Left ventricle myocardium inferior (tissue), 1 donor: ENCODE results near the gene LEUTX. TPM values are rescaled to one million over a fixed set of nuclear protein-coding genes. Genes with fewer than 3 reads are reported as not detected.

ENCODE experiments used
- DNase-seq: peaks from one replicate; pipeline ENCODE4 v3.0.0-alpha.2; 2020
- H3K27ac ChIP-seq: fragments of 200-600 bp; replicated peaks from 2 replicates; pipeline ENCODE4 v1.8.0; 2021
- H3K27me3 ChIP-seq: fragments of 200-600 bp; 2 replicates; pipeline ENCODE4 v1.8.0; 2021; ENCODE audit warnings: low read depth
- H3K36me3 ChIP-seq: fragments of 200-600 bp; 2 replicates; pipeline ENCODE4 v1.8.0; 2021
- H3K4me1 ChIP-seq: fragments of 200-600 bp; 2 replicates; pipeline ENCODE4 v1.8.0; 2021
- H3K4me3 ChIP-seq: fragments of 200-600 bp; 2 replicates; pipeline ENCODE4 v1.8.0; 2021; ENCODE audit warnings: mild to moderate bottlenecking, moderate library complexity
- H3K9me3 ChIP-seq: fragments of 200-600 bp; replicated peaks from 2 replicates; pipeline ENCODE4 v1.8.0; 2021
- CTCF ChIP-seq: fragments of 200-600 bp; IDR thresholded peaks from 2 replicates; pipeline ENCODE4 v1.8.0; 2021; ENCODE audit warnings: antibody characterized with exemption, mild to moderate bottlenecking, borderline replicate concordance
- intact Hi-C: fragments of 100-400 bp; cut with micrococcal nuclease; formaldehyde crosslinking; loops from one replicate; pipeline ENCODE4 v1.11.0; 2022
- total RNA-seq: library from RNA; stranded (reverse); fragmentation: NEBNext Ultra II Directional; extraction: Animal tissue kit (Norgen Biotek cat#: 25700); gene quantifications from one replicate; pipeline ENCODE4 v1.2.1, GENCODE V29; 2021
- donor health status: DM: no; HTN: yes; CAD: no; lungs with severe emphysema.

Gene LEUTX
- total RNA-seq, 1 donor from 2014 or later: not detected

GRCh38 chr19:39830406-39830805 is 51.8 kb downstream of the LEUTX start:
- Histone ChIP-seq H3K36me3 (peaks cover 73% of the 10 kb centered on the region), H3K4me3 (no peak overlapping the region), H3K9me3 (no peaks in the 10 kb centered on the region), H3K27me3 (no peaks in the 10 kb centered on the region), H3K27ac (no peak overlapping the region), H3K4me1 (peaks cover 31% of the 10 kb centered on the region)
- TF ChIP-seq CTCF: no peak
- no peak for DNase-seq
- intact Hi-C loops: no loop called here

GRCh38 chr19:39830847-39831246 is 52.2 kb downstream of the LEUTX start:
- Histone ChIP-seq H3K36me3 (peaks cover 73% of the 10 kb centered on the region), H3K27ac (no peak overlapping the region), H3K4me3 (no peak overlapping the region), H3K4me1 (peaks cover 31% of the 10 kb centered on the region), H3K27me3 (no peaks in the 10 kb centered on the region), H3K9me3 (no peaks in the 10 kb centered on the region)
- DNase-seq: no peak
- intact Hi-C loops: no loop called here
- no peak for TF ChIP-seq CTCF

- peaks cover 73% of the 10 kb centered on the region for H3K36me3 ChIP-seq
- no peak overlapping the region for H3K4me3 ChIP-seq
- DNase-seq: no peak
- intact Hi-C loops: no loop called here
- no peaks in the 10 kb centered on the region for H3K9me3 ChIP-seq
- no peaks in the 10 kb centered on the region for H3K27me3 ChIP-seq
- H3K4me1 ChIP-seq: peaks cover 31% of the 10 kb centered on the region
- H3K27ac ChIP-seq: no peak overlapping the region
- no peak for TF ChIP-seq CTCF
Measured at GRCh38 chr19:39831679-39832078, 53.0 kb downstream of the LEUTX start.

- peaks cover 31% of the 10 kb centered on the region for H3K4me1 ChIP-seq
- no peak for TF ChIP-seq CTCF
- DNase-seq: no peak
- peaks cover 73% of the 10 kb centered on the region for H3K36me3 ChIP-seq
- H3K27me3 ChIP-seq: no peaks in the 10 kb centered on the region
- H3K27ac ChIP-seq: peak overlapping the region; percentile 90
- intact Hi-C loops: no loop called here
- H3K9me3 ChIP-seq: no peaks in the 10 kb centered on the region
- peak overlapping the region; percentile 91 for H3K4me3 ChIP-seq
Measured at GRCh38 chr19:39832341-39833083, 53.9 kb downstream of the LEUTX start.

GRCh38 chr19:39833160-39833463 is 54.5 kb downstream of the LEUTX start:
- intact Hi-C loops: no loop called here
- H3K36me3 ChIP-seq: peaks cover 73% of the 10 kb centered on the region
- TF ChIP-seq CTCF: no peak
- peak overlapping the region; percentile 91 for H3K4me3 ChIP-seq
- H3K4me1 ChIP-seq: peaks cover 30% of the 10 kb centered on the region
- peak overlapping the region; percentile 90 for H3K27ac ChIP-seq
- H3K9me3 ChIP-seq: no peaks in the 10 kb centered on the region
- no peak for DNase-seq
- no peaks in the 10 kb centered on the region for H3K27me3 ChIP-seq
